HG03159 (cell line): Measurements from ENCODE around the gene C9.
"Not testable (repeated sequence)": the region's sequence is repeated elsewhere in the genome, so short reads cannot be mapped to it uniquely, and the experiment has no call there.

ENCODE experiments used
- ATAC-seq: cut with Tn5 transposase; IDR thresholded peaks from one replicate; pipeline ENCODE4 v1.9.1; 2021; ENCODE audit warnings: mild to moderate bottlenecking, moderate library complexity; ENCODE audit not compliant: unreplicated experiment

C9 gene

GRCh38 chr5:39364367-39364766 lies at the start of gene C9:
Gene C9, minus strand, starts transcription at chr5:39364495. Its CDS starts 31 bp downstream, at chr5:39364464.
- ATAC-seq = no peak

GRCh38 chr5:39413771-39414170 lies 49.5 kb upstream of the C9 start:
- no peak for ATAC-seq

GRCh38 chr5:39412721-39413394 lies 48.6 kb upstream of the C9 start:
- no peak for ATAC-seq

GRCh38 chr5:39411985-39412384 lies 47.7 kb upstream of the C9 start:
- no peak for ATAC-seq

GRCh38 chr5:39411061-39411460 lies 46.8 kb upstream of the C9 start:
- ATAC-seq = no peak

- ATAC-seq = no peak
These were observed 44.7 kb upstream of the C9 start for GRCh38 chr5:39409033-39409432.

- ATAC-seq = no peak
These were observed 41.0 kb upstream of the C9 start for GRCh38 chr5:39405083-39405843.

GRCh38 chr5:39403761-39404160 lies 39.5 kb upstream of the C9 start:
- ATAC-seq = not testable (repeated sequence)

GRCh38 chr5:39402140-39402539 lies 37.8 kb upstream of the C9 start:
- ATAC-seq = not testable (repeated sequence)

- ATAC-seq = no peak
These were observed 36.7 kb upstream of the C9 start for GRCh38 chr5:39400713-39401578.

- no peak for ATAC-seq
These were observed 35.1 kb upstream of the C9 start for GRCh38 chr5:39399135-39400036.

GRCh38 chr5:39396843-39397242 lies 32.5 kb upstream of the C9 start:
- ATAC-seq = no peak

GRCh38 chr5:39395521-39395920 lies 31.2 kb upstream of the C9 start:
- ATAC-seq = no peak

- no peak for ATAC-seq
These were observed 30.7 kb upstream of the C9 start for GRCh38 chr5:39394946-39395345.

- ATAC-seq = no peak
These were observed 26.6 kb upstream of the C9 start for GRCh38 chr5:39390945-39391344.

- ATAC-seq = no peak
These were observed 23.0 kb upstream of the C9 start for GRCh38 chr5:39387293-39387692.

- ATAC-seq = no peak
These were observed 20.0 kb upstream of the C9 start for GRCh38 chr5:39384271-39384670.

GRCh38 chr5:39381376-39381775 lies 17.1 kb upstream of the C9 start:
- no peak for ATAC-seq

GRCh38 chr5:39379693-39380092 lies 15.4 kb upstream of the C9 start:
- no peak for ATAC-seq

GRCh38 chr5:39377613-39378012 lies 13.3 kb upstream of the C9 start:
- no peak for ATAC-seq
